ENCODE measurements around the gene MPIG6B. TPM values are rescaled to one million over a fixed set of nuclear protein-coding genes. Genes with fewer than 3 reads are reported as not detected.

MPIG6B gene
- total and polyA plus RNA-seq, 4 donors: 0.08 to 10.7 (median 0.24) TPM

GRCh38 chr6:31693535-31693934 is 29.6 kb upstream of the MPIG6B start:
- Histone ChIP-seq H3K9me3 (ENCODE audit: control insufficient read depth in 4 of 4, low read length in 3 of 4) (no peaks in the 10 kb centered on the region), H3K4me1 (ENCODE audit: control insufficient read depth in 4 of 4, insufficient read depth in 4 of 4, low read length in 3 of 4) (no peaks in the 10 kb centered on the region), H3K27me3 (ENCODE audit: control insufficient read depth in 4 of 4, insufficient read depth in 4 of 4, low read length in 3 of 4) (no peaks in the 10 kb centered on the region), H3K36me3 (ENCODE audit: control insufficient read depth in 4 of 4, insufficient read depth in 3 of 4, low read depth in 1 of 4, low read length in 3 of 4) (peaks cover 8 to 68% (median 51%) of the 10 kb centered on the region in 4 donors), H3K9ac (ENCODE audit: low read depth in 1 of 2, low read length in 2 of 2) (no peak overlapping the region), H3K27ac (ENCODE audit: low read depth in 1 of 2, low read length in 2 of 2) (no peak overlapping the region), H3K4me3 (ENCODE audit: low read depth in 1 of 3, low read length in 3 of 3) (no peak overlapping the region)
- DNase-seq (ENCODE audit: low spot score): no peak
- TF ChIP-seq HNF4A (conservative IDR thresholded peaks at IDR 0.05) (no peak), HNF4G (IDR thresholded peaks at IDR 0.05) (no peak), EGR1 (IDR thresholded peaks at IDR 0.05; ENCODE audit: low read depth in 2 of 2) (no peak), NR2F2 (IDR thresholded peaks at IDR 0.05) (no peak), JUND (IDR thresholded peaks at IDR 0.05) (no peak), SP1 (IDR thresholded peaks at IDR 0.05) (no peak), FOXA1 (IDR thresholded peaks at IDR 0.05) (no peak), ATF3 (IDR thresholded peaks at IDR 0.05) (no peak), RXRA (IDR thresholded peaks at IDR 0.05) (no peak), FOXA2 (IDR thresholded peaks at IDR 0.05) (no peak), TAF1 (conservative IDR thresholded peaks at IDR 0.05) (no peak), RAD21 (IDR thresholded peaks at IDR 0.05) (no peak), GABPA (IDR thresholded peaks at IDR 0.05 in 1 of 2, conservative IDR thresholded peaks at IDR 0.05 in 1 of 2) (no peak)
- TF ChIP-seq, protein P1, sequence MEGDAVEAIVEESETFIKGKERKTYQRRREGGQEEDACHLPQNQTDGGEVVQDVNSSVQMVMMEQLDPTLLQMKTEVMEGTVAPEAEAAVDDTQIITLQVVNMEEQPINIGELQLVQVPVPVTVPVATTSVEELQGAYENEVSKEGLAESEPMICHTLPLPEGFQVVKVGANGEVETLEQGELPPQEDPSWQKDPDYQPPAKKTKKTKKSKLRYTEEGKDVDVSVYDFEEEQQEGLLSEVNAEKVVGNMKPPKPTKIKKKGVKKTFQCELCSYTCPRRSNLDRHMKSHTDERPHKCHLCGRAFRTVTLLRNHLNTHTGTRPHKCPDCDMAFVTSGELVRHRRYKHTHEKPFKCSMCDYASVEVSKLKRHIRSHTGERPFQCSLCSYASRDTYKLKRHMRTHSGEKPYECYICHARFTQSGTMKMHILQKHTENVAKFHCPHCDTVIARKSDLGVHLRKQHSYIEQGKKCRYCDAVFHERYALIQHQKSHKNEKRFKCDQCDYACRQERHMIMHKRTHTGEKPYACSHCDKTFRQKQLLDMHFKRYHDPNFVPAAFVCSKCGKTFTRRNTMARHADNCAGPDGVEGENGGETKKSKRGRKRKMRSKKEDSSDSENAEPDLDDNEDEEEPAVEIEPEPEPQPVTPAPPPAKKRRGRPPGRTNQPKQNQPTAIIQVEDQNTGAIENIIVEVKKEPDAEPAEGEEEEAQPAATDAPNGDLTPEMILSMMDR (IDR thresholded peaks at IDR 0.05; ENCODE audit: low read depth, low read length, missing input control): no peak
- TF ChIP-seq, protein P2, sequence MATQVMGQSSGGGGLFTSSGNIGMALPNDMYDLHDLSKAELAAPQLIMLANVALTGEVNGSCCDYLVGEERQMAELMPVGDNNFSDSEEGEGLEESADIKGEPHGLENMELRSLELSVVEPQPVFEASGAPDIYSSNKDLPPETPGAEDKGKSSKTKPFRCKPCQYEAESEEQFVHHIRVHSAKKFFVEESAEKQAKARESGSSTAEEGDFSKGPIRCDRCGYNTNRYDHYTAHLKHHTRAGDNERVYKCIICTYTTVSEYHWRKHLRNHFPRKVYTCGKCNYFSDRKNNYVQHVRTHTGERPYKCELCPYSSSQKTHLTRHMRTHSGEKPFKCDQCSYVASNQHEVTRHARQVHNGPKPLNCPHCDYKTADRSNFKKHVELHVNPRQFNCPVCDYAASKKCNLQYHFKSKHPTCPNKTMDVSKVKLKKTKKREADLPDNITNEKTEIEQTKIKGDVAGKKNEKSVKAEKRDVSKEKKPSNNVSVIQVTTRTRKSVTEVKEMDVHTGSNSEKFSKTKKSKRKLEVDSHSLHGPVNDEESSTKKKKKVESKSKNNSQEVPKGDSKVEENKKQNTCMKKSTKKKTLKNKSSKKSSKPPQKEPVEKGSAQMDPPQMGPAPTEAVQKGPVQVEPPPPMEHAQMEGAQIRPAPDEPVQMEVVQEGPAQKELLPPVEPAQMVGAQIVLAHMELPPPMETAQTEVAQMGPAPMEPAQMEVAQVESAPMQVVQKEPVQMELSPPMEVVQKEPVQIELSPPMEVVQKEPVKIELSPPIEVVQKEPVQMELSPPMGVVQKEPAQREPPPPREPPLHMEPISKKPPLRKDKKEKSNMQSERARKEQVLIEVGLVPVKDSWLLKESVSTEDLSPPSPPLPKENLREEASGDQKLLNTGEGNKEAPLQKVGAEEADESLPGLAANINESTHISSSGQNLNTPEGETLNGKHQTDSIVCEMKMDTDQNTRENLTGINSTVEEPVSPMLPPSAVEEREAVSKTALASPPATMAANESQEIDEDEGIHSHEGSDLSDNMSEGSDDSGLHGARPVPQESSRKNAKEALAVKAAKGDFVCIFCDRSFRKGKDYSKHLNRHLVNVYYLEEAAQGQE (IDR thresholded peaks at IDR 0.05): no peak
- TF ChIP-seq, protein P3, sequence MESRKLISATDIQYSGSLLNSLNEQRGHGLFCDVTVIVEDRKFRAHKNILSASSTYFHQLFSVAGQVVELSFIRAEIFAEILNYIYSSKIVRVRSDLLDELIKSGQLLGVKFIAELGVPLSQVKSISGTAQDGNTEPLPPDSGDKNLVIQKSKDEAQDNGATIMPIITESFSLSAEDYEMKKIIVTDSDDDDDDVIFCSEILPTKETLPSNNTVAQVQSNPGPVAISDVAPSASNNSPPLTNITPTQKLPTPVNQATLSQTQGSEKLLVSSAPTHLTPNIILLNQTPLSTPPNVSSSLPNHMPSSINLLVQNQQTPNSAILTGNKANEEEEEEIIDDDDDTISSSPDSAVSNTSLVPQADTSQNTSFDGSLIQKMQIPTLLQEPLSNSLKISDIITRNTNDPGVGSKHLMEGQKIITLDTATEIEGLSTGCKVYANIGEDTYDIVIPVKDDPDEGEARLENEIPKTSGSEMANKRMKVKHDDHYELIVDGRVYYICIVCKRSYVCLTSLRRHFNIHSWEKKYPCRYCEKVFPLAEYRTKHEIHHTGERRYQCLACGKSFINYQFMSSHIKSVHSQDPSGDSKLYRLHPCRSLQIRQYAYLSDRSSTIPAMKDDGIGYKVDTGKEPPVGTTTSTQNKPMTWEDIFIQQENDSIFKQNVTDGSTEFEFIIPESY (IDR thresholded peaks at IDR 0.05): no peak
- TF ChIP-seq, protein P4, sequence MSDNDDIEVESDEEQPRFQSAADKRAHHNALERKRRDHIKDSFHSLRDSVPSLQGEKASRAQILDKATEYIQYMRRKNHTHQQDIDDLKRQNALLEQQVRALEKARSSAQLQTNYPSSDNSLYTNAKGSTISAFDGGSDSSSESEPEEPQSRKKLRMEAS (IDR thresholded peaks at IDR 0.05): no peak
- WGBS: 94% methylated on average over 6 of the region's 6 CpGs
